WI38 (cell line): ENCODE results near the gene TSHZ2.

Experiments
- H3K4me3 ChIP-seq: 2 replicates; pipeline ENCODE4 v1.5.1; 2011; ENCODE audit warnings: low read depth, mild to moderate bottlenecking, control low read depth, low read length
- CTCF ChIP-seq: IDR thresholded peaks from 2 replicates; pipeline ENCODE4 v1.5.1; 2012; ENCODE audit warnings: low read depth, mild to moderate bottlenecking, control low read depth, low read length

The TSHZ2 gene

GRCh38 chr20:53284256-53284655 is 312.1 kb downstream of the TSHZ2 start:
- H3K4me3 ChIP-seq = no peak overlapping the region
- no peak for TF ChIP-seq CTCF

GRCh38 chr20:53284696-53285095 is 312.5 kb downstream of the TSHZ2 start:
- no peak overlapping the region for H3K4me3 ChIP-seq
- TF ChIP-seq CTCF = no peak

GRCh38 chr20:53287357-53288042 is 315.3 kb downstream of the TSHZ2 start:
- no peak overlapping the region for H3K4me3 ChIP-seq
- no peak for TF ChIP-seq CTCF

- TF ChIP-seq CTCF = 0 out of 2 replicates have a peak, but pooled peaks have one; percentile 15
- H3K4me3 ChIP-seq = no peak overlapping the region
Observed at GRCh38 chr20:53291548-53291947, 319.4 kb downstream of the TSHZ2 start.

GRCh38 chr20:53292347-53292746 is 320.2 kb downstream of the TSHZ2 start:
- no peak for TF ChIP-seq CTCF
- no peak overlapping the region for H3K4me3 ChIP-seq

GRCh38 chr20:53294804-53295203 is 322.6 kb downstream of the TSHZ2 start:
- H3K4me3 ChIP-seq = no peak overlapping the region
- TF ChIP-seq CTCF = no peak

GRCh38 chr20:53296025-53296424 is 323.9 kb downstream of the TSHZ2 start:
- no peak overlapping the region for H3K4me3 ChIP-seq
- no peak for TF ChIP-seq CTCF
